GM18498 (cell line): ENCODE data around the gene COL24A1.
"Not testable (repeated sequence)": the region's sequence is repeated elsewhere in the genome, so short reads cannot be mapped to it uniquely, and the experiment has no call there.

Source experiments
- ATAC-seq: cut with Tn5 transposase; IDR thresholded peaks from one replicate; pipeline ENCODE4 v1.9.1; 2021; ENCODE audit warnings: mild to moderate bottlenecking, moderate library complexity; ENCODE audit not compliant: unreplicated experiment

The COL24A1 gene

GRCh38 chr1:86154571-86155050 is 2.0 kb downstream of the COL24A1 start:
- no peak for ATAC-seq

DNA sequence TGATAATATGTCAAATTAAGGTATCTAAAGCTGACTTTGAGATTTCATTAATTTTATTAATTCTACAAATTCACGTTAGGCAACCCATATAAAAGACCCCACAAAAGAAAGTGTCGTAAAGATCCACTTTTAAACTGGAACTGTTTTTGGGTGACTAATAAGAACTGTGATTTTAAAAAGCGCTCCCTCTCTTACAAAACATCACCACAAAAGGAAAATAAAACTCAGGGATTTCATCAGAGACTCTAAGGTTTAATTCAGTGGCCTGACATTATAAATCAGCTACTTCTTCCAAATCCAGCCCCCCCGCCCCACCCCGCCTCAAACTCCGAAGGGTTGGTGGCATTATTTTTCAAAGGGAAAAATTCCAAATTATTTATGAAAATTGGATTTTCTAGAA is 2.7 kb downstream of the COL24A1 start:
- no peak for ATAC-seq

DNA sequence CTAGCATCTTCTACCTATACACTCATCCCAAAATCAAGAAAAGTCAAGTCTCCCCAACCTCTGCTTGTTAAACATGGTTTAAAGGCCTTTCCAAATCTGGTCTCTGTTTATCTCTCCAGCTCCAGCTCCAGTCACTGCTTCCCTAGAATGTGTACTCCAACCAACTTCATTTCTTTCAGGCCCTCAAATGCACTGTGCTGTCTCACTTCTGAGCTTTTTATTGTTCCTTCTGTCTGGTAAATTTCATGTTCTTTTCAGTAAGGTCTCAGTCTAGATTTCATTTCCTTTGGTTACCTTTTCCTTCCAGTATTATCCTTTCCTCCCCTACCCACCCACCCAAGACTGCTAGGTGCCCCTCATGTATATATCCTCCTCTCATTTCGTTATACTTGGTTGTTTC is 3.7 kb downstream of the COL24A1 start:
- ATAC-seq: no peak

- ATAC-seq: no peak
These were observed 5.1 kb downstream of the COL24A1 start for GRCh38 chr1:86151427-86151826.

DNA sequence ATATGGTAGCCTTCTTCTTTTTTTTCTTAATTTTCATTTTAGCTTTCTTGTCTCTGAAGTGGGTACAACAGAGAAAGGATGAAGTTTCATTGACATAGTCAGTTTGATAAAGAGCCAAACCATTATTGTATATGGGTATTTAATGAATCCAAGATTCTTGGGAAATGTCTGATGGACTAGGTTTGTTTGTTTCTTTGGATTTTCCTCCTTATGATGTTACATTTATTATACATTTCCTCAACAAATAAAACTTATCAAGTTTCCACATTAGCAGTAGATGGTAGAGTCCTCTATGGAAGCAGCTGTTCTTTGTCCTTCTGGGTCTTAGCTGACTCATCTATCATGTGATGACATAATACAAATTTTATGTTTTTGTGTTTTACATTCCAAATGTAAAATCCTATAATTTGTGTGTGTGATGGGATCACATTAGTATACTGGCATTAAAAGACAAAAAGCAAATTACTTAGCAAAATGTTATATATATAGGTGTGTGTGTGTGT is 6.0 kb downstream of the COL24A1 start:
- no peak for ATAC-seq

GRCh38 chr1:86149591-86149990 is 7.0 kb downstream of the COL24A1 start:
- no peak for ATAC-seq

DNA sequence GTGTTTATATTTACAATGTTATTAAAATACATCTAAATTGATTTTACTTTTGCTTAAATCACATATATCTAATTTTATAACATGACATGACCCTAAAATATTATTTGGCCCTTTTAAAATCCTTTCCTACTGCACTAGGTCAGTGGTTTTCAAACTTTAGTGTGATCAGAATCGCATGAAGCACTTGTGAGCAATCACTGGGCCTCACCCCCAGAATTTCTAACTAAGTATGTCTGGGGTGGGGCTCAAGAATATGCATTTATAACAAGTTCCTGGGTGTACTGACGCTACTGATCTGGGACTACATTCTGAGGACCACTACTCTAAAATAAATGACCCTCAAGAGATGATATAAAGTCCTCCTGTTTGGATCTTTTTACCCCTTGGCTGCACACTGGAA is 8.8 kb downstream of the COL24A1 start:
- ATAC-seq: no peak

GRCh38 chr1:86146566-86146965 is 10.0 kb downstream of the COL24A1 start:
- ATAC-seq: no peak

DNA sequence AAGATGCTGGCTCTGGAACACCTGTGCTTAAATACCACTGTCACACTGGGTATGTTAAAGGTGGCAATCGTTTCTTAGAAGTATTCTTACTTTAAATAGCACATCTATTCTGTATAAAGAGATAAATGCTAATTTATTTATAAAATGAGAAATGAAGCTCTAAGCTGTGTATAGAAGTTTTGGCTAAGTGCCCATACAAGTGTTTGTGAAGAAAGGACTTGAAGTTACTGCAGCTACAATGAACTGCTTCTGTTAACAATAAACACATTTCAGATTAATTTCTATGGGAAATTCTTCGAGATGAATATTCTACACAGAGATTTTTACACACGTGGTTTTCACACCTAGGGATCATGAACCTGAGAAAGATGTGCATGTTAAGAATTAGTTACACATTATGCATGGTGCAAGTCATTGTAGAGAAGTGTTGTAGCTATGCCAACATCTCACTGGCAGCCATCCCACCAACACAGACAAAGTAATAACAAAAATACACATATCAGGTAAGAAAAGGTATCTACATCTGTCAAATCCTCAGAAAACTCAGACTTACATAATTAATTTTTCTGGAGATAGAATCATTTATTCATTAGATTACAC is 16.2 kb downstream of the COL24A1 start:
- ATAC-seq: no peak

DNA sequence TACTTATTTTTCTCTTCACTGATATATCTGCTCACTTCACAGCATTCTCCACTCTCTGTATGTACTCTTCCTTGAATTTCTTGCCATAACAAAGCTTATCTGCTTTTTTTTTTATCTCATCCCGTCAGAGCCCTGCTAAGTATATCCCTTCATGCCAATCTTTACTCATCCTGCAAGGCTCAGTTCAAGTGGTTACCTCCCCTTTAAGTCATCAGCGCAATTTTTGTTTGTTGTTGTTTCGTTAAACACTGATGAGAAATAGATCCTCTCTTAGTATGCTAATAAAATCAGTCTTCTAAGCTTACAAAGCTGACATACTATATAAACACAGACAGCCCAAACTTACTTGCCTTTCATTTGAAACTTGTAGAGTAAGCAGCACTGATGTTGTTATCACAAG is 17.8 kb downstream of the COL24A1 start:
- no peak for ATAC-seq

DNA sequence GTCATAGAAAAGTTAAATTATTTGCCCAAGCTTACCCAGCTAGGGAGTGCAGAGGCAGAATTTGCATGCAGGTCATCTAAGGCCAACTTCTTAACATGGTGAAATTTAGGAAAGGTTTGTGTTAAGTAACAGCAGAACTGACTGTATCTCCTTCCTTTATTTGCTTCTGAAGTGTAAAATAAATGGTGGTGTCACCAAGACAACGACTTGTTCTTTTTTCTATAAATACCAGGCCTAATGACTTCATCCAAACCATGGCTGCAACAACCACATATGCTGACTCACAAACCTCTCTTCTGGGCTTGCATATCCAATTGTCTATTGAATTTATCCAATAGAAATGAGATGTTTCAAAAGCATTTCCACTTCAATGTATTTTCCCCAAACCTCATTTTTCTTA is 19.1 kb downstream of the COL24A1 start:
- no peak for ATAC-seq

DNA sequence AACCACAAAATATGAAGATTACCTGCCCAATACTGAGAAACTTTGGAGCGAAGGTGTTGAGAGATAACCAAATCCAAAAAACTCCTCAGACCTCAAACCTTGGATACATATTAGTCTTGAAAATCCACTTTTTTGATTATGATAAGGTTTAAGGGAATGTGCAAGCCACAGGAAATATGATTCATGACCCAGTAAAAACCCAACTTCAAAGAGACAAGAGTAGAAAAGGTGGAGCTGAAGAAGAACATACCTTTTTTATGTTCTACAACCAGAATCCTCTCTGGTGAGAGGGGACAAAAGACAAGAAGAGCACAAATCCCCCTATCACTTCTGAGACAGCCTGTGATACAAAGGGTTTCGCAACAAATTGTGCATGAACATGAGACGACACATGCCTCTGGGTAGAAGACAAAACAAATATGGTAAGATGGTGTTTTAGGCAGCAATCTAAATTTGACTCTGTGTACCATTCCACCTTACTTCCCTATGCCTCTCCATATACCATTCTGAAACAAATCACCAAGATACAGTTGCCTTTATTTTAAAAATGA is 37.3 kb downstream of the COL24A1 start:
- ATAC-seq: no peak

GRCh38 chr1:86114816-86115400 is 41.7 kb downstream of the COL24A1 start:
- ATAC-seq: no peak

- ATAC-seq: no peak
These were observed 42.3 kb downstream of the COL24A1 start for GRCh38 chr1:86114236-86114635.

DNA sequence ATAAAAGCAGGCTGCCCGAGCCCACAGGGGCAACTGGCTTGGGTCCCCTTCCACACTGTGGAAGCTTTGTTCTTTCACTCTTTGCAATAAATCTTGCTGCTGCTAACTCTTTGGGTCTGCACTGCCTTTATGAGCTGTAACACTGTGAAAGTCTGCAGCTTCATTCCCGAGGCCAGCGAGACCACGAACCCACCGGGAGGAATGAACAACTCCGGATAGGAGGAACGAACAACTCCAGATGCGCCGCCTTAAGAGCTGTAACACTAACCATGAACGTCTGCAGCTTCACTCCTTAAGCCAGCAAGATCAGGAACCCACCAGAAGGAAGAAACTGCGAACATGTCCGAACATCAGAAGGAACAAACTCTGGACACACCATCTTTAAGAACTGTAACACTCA is 45.0 kb downstream of the COL24A1 start:
- ATAC-seq: not testable (repeated sequence)

- ATAC-seq: no peak
These were observed 46.0 kb downstream of the COL24A1 start for GRCh38 chr1:86110451-86111129.

- no peak for ATAC-seq
These were observed 51.1 kb downstream of the COL24A1 start for GRCh38 chr1:86105533-86105866.

GRCh38 chr1:86104606-86105532 is 51.7 kb downstream of the COL24A1 start:
- ATAC-seq: no peak

- ATAC-seq: no peak
These were observed 55.0 kb downstream of the COL24A1 start for GRCh38 chr1:86101616-86102015.

GRCh38 chr1:86100401-86100800 is 56.2 kb downstream of the COL24A1 start:
- no peak for ATAC-seq

DNA sequence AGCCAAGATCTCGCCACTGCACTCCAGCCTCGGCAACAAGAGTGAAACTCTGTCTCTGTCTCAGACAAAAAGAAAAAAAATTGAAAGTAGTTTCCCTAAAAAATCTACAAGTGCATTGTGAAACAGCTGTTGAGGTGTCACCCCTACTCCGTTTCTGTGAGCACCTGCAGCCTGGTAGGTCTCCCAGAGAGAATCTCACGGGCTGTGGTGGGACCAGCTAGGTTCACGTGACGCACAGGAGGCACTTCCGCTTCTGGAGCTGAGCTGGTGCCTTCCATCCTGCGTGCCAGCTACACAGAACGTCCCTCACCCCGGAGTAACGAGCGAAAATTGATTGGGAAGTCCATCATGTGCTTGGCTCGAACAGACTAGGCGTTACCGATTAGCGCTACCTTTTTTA is 66.8 kb downstream of the COL24A1 start:
- ATAC-seq: no peak
